GM21576 (cell line): ENCODE measurements around the gene C3.
"Not testable (repeated sequence)": the region's sequence is repeated elsewhere in the genome, so short reads cannot be mapped to it uniquely, and the experiment has no call there.

ENCODE experiments used
- ATAC-seq: cut with Tn5 transposase; IDR thresholded peaks from one replicate; pipeline ENCODE4 v1.9.1; 2021; ENCODE audit warnings: mild to moderate bottlenecking, moderate library complexity; ENCODE audit not compliant: unreplicated experiment

The C3 gene

GRCh38 chr19:6667114-6667627 lies 53.3 kb downstream of the C3 start:
- no peak for ATAC-seq

- no peak for ATAC-seq
Measured at GRCh38 chr19:6664916-6665315, 55.5 kb downstream of the C3 start.

- no peak for ATAC-seq
Measured at GRCh38 chr19:6663236-6664201, 56.9 kb downstream of the C3 start.

DNA sequence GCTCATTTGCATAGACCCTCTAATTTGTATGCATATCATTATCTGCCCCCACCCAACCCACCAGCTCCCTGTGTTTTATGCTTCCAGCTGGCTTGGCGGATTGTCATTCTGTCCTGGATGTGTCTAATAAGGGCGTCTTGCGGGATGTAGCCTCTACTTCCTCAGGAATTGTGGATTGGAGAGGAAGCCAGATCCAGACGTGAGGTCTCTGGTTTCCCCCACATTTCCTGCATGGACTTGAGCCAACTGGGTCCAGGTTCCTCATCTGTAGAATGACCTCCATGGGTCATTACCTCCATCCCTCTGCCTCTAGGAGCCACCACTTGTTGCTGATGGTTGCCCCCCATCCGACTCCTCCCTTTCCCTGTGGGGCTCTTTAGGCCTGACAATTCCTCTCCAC lies 57.7 kb downstream of the C3 start:
- ATAC-seq, result no peak

DNA sequence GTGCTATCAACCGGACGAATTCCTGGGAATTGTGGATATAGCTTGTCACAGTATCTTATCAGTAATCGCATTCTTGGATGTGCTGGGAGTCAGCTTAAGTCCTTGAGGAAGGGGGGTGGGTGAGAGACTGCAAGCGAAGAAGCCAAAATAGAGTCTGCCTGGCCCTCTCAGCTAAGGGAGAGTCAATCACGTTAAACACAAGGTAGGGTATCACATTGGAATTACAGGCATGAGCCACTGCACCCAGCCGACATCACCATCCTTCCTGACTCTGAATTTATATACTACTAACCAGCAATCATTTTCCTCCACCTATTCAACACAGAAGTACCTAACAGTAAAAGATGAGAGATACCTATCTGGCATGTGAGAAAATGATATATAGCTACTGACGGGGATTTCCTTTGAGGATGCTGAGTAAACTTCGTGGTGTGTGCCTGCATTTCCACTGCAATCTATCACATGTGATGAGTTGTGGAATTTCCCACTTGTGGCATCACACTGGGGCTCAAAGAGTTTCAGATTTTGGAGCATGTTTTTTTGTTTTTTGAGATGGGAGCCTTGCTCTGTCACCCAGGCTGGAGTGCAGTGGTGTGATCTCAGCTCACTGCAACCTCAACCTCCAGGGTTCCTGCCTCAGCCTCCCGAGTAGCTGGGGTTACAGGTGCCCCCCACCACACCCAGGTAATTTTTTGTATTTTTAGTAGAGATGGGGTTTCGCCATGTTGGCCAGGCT lies 58.8 kb downstream of the C3 start:
- not testable (repeated sequence) for ATAC-seq

GRCh38 chr19:6660930-6661329 lies 59.5 kb downstream of the C3 start:
- no peak for ATAC-seq

DNA sequence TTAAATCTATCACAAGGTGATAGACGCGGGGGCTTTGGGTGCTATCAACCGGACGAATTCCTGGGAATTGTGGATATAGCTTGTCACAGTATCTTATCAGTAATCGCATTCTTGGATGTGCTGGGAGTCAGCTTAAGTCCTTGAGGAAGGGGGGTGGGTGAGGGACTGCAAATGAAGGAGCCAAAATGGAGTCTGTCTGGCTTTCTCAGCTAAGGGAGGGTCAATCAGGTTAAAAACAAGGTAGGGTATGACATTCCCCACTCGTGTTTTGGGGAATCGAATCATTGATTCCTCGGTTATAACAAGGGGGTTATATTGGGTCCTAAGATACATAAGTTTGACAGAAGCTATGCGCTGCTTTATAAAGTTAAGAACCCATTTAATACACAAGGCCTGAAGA lies 64.1 kb downstream of the C3 start:
- not testable (repeated sequence) for ATAC-seq

- ATAC-seq, result no peak
Measured at GRCh38 chr19:6654347-6655310, 65.8 kb downstream of the C3 start.

GRCh38 chr19:6652805-6653094 lies 67.7 kb downstream of the C3 start:
- ATAC-seq, result no peak

DNA sequence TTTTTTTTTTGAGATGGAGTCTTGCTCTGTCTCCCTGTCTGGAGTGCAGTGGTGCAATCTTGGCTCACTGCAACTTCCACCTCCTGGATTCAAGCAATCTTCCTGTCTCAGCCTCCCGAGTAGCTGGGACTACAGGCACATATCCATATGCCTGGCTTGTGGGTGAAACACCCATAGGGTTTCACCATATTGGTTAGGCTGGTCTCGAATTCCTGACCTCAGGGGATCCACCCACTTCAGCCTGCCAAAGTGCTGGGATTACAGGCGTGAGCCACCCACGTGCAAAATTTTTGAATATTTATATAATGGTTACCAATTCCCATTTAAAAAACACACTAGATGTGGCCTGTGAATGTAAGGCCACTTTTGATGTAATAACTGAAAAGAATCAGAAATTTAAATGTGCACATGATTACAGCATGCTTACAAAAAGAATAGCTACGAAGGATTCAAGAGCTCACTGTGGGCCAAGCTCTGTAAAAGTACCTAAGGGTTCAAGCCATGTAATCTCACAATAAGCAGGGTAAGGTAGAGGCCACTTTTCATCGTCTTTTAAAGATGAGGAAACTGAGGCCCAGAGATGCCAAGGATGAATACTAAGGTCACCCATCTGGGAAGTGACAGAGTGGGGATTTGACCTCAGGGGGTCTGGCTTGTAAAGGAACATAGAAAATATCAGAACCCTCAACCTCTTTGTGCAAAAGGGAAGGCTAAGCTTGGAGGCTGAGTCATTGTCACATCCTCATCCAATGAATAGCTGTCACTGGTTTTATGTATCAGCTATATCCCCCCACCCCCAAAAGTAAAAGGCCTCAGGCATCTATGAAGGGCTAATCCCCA lies 68.3 kb downstream of the C3 start:
- no peak for ATAC-seq

GRCh38 chr19:6649185-6649584 lies 71.3 kb downstream of the C3 start:
- no peak for ATAC-seq

- no peak for ATAC-seq
Measured at GRCh38 chr19:6648141-6648715, 72.2 kb downstream of the C3 start.

- no peak for ATAC-seq
Measured at GRCh38 chr19:6644796-6645195, 75.7 kb downstream of the C3 start.

GRCh38 chr19:6640333-6640732 lies 80.1 kb downstream of the C3 start:
- ATAC-seq, result not testable (repeated sequence)

DNA sequence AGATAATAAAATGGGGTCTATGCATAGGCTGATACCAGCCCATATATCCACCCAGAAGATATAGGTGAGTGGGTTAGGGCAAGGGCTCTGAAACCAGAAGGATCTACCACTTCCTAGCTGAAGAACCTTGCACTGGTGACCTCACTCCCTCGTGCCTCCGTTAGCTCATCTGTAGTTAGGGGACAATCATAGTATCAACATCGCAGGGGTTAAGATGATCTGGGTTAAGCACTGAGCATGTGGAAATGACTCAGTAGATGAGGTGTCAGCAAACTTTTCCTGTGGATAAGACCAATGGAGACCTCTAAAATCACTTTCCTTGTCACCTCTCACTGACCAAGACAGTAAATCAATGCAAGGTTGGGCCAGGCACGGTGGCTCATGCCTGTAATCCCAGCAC lies 81.0 kb downstream of the C3 start:
- no peak for ATAC-seq

DNA sequence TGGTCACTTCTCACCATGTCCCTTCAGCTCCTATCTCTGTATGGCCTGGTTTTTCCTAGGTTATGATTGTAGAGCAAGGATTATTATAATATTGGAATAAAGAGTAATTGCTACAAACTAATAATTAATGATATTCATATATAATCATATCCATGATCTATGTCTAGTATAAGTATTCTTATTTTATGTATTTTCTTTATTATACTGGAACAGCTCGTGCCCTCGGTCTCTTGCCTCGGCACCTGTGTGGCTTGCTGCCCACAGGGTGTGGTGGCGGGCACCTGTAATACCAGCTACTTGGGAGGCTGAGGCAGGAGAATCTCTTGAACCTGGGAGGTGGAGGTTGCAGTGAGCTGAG lies 87.0 kb downstream of the C3 start:
- not testable (repeated sequence) for ATAC-seq

- not testable (repeated sequence) for ATAC-seq
Measured at GRCh38 chr19:6632747-6633455, 87.5 kb downstream of the C3 start.

DNA sequence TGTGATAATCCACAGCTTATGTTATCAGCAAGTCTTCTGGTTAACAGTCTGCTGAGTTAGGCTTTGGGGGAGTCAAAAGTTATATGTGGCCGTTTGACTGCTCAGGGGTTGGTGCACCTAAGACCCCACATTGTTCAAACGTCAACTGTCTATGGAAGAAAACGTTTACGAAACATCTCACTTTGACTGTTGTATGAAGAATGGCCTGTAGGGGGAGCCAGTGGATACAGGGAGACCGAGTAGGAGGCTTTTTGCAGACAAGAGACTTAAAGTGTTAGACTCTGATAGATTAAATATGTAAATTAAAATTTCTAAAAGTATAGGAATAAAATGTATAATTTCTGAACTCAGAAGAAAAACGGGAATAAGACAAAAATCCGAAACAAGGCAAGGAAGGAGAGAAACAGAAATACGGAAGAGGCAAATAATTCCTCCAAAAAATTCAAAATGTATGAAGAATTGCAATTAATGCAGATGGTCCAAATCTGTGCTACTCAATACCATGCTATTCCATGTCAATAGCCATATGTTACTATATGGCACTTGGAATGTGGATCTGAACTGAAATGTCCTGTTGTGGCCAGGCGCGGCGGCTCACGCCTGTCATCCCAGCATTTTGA lies 88.3 kb downstream of the C3 start:
- ATAC-seq, result no peak
